Measurements from ENCODE around the gene CARD16.
A peak's percentile ranks its signal among the peaks of the same experiment; 100 is the strongest.
"Not testable (repeated sequence)": the region's sequence is repeated elsewhere in the genome, so short reads cannot be mapped to it uniquely, and the experiment has no call there.

CARD16 gene

GRCh38 chr11:105044557-105045524 is at the start of gene CARD16:
Gene CARD16 (minus strand): TSS chr11:105045335. CDS start chr11:105045297, 38 bp downstream.
- peak in 1 of 2 donors; percentile 24 for DNase-seq (ENCODE audit: low read depth in 2 of 2, low spot score in 1 of 2)

- DNase-seq (ENCODE audit: low read depth in 2 of 2, low spot score in 1 of 2) = no peak
Measured at GRCh38 chr11:105092256-105093239, 47.4 kb upstream of the CARD16 start.

DNA sequence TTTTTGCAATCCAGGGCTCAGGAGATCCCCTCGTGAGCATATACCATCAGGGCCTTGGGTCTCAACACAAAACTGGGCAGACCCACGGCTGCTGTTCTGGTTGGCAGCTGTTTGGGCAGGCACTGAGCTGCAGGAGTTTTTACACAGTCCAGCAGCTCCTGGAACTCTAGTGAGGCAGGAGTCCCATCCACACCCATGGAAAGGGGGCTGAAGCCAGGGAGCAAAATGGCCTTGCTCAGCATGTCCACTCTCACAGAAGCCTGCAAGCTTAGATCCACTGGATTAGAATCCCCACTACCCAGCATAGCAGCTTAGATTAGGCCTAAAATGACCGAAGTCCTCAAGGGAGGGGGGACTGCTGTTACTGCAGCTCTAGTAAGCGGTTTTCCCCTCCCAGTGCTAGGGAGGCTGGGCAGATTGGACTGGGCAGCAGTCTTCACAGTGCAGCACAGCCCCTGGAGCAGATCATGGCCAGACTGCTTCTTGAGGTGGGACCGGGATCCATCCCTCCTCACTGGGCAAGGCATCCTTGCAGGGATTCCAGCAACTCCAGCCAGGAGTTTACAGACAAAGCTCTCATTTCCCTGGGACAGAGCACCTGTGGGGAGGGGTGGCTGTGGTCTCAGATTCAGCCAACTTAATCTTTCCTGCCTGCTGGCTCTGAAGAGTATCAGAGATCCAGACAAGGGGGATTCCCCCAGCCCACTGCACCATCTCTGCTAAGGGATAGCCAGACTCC is 36.4 kb upstream of the CARD16 start:
- no peak for DNase-seq (ENCODE audit: low read depth in 2 of 2, low spot score in 1 of 2)

DNA sequence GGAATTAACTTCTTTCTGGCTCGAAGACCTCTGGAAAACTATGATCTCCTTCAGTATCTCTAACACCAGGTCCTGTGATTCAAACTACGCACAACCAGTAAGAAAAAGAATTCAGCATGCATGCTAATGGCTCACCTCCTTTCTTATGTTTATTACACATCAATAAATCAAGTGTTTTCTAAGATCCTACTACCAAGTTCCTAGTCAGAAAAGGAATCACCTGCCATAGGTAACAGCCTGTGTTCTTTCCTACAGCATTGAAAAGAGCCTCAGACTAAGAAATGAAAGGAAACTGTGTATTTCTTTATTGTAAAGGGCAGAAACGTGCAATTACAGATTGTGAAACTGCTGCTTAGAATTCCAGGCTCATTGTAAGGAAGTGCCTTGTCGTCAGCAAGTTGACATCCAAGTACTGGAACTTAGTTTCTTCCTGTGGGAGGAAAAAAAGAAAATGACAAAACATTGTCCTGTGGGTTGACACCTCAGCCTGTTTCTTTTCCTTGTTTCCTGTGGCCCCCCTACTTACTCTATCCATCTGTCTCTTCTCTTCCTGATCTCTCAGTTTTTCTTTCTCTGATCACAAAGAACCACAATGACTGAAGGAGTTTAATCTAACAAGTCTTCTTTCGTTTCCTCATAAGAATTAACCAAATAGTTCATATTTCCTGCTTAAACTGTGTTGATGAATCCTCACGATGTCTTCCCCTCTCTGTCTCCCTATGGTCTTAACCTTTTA is 35.2 kb upstream of the CARD16 start:
- not testable (repeated sequence) for DNase-seq (ENCODE audit: low read depth in 2 of 2, low spot score in 1 of 2)

DNA sequence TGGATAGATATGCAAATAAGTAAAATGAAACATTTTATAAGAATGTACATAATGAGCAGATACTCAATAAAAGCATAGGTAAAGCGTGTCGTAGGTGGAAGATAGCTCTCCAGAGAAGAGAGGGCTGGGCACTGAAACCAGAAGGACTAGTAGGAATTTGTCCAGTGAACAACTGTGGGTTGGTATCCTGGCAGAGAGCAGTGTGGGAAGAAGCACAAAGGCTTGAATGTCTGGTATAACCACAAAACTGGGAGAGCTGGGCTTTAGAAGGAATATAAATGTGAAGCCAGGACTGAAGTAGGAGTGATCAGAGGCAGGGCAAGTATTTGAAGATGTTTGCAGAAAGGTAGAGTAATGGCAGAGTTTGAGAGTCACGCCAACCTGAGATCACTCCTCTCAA is 33.1 kb upstream of the CARD16 start:
- DNase-seq (ENCODE audit: low read depth in 2 of 2, low spot score in 1 of 2) = no peak

DNA sequence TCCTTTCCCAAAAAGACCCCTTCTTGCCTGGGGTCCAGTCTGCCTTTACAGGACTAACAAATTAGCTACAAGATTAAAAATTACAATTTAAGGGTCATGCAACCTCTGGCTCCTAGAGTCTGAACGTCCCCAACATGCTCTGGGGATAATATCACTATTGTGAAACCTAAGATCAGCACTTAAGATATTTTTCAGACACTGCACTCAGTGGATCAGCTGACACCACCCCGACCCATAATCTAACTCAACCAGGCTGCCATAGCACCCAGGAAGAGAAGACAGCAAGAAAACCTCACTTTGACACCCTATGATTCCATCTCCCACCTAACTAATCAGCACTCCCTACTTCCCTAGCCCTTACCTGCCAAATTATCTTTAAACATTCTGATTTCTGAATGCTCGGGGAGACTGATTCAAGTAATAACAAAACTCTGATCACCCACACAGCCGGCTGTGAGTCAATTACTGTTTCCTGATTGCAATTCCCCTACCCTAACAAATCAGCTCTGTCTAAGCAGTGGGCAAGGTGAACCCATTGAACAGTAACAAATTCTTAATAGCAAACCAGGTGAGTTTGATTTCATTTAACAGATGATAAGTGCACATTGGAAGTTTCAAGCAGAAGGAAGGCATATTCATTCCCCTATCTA is 32.1 kb upstream of the CARD16 start:
- not testable (repeated sequence) for DNase-seq (ENCODE audit: low read depth in 2 of 2, low spot score in 1 of 2)

- DNase-seq (ENCODE audit: low read depth in 2 of 2, low spot score in 1 of 2) = no peak
Measured at GRCh38 chr11:105074166-105074530, 29.0 kb upstream of the CARD16 start.

DNA sequence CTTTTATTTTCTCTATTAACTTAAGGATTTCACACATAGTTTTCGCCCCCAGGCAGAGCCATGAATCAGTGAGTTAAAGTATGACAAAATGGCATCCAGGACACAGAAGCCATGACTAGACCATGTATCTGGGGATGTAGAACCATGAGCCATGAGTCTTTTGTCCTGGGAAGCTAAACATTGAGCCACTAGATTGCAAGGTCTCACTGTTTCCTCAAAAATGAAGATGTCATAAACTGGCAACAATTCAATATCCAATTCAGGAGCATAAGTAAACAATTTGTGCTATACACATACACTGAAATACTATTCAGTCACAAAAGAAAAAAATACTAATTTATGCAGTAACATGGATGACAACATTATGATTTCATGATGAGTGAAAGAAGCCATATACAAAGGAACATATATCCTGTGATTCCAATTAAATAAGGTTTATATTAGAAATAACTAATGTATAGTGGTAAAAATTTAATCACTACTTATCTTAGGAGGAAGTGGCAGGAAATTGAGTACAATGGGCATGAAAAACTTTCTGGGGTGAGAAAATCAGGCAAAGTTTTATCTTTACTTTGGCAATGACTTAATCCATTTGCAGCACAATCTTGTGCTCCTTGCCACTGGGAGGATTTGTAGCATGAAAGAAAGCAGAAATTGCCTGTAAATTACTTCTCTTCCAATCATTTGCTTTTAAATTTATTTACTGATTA is 28.5 kb upstream of the CARD16 start:
- no peak for DNase-seq (ENCODE audit: low read depth in 2 of 2, low spot score in 1 of 2)

DNA sequence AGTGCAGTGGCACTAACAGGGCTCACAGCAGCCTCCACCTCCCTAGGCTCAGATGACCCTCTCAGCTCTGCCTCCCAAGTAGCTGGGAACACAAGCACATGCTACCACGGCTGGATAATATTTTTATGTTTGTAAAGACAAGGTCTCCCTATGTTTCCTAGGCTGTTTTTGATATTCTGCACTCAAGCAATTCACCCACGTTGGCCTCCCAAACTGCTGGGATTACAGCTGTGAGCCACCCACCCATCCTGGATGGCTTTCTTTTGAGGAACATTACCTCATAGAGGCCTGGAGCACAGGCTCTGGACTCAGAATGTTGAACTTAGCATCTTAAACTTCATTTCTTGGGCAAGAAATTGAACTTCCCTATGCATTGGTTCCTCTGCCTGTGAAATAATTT is 26.9 kb upstream of the CARD16 start:
- DNase-seq (ENCODE audit: low read depth in 2 of 2, low spot score in 1 of 2) = not testable (repeated sequence)

DNA sequence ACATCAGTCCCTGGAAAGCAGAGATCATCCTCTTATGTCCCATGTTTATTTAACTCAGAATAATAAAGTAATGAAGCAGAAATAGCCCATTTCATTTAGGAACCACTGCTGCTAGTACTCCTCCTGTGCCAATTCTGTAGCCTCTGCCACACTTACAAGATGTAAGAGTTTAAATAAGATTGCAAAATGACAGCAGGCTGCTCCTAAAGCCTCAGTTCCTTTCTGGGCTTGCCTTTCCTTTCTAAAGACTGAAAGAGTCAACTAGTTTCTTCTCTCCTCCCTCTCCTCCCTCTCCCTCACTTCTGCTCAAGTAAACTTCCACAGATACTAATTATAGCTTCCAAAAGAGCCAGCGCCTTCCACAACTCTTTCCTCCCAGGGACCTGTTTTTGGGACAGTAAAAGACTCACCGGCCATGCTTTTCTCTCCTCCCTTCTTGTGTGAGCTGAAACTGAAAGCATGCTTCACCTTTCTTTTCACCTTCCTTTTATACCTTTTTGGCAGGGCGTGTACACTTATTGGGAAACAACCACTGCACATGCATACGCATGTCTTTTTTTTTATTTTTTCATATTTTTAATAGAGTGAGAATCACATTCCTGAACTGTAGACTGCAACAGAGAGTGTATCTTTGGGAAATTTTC is 26.1 kb upstream of the CARD16 start:
- no peak for DNase-seq (ENCODE audit: low read depth in 2 of 2, low spot score in 1 of 2)

DNA sequence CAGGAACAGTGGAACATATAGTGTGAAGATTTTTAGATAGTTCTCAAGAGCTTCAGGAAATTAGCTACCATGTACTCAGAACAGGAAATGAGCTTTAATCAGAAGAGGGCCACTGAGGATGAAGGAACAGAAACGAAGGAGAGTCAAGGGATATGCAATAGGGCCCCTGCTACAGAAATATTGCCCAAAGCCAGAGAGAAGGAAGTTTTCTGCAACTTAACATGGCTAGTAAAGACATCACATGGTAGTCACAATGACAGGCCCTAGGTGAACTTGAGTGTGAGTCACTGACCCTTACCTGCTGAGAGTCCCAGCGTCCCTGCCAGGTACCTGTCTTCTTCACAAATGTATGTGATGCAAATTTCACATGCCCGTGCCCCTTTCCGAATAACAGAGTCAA is 25.2 kb upstream of the CARD16 start:
- no peak for DNase-seq (ENCODE audit: low read depth in 2 of 2, low spot score in 1 of 2)

- not testable (repeated sequence) for DNase-seq (ENCODE audit: low read depth in 2 of 2, low spot score in 1 of 2)
Measured at GRCh38 chr11:105069749-105070148, 24.6 kb upstream of the CARD16 start.

- DNase-seq (ENCODE audit: low read depth in 2 of 2, low spot score in 1 of 2) = not testable (repeated sequence)
Measured at GRCh38 chr11:105063245-105063941, 18.3 kb upstream of the CARD16 start.

DNA sequence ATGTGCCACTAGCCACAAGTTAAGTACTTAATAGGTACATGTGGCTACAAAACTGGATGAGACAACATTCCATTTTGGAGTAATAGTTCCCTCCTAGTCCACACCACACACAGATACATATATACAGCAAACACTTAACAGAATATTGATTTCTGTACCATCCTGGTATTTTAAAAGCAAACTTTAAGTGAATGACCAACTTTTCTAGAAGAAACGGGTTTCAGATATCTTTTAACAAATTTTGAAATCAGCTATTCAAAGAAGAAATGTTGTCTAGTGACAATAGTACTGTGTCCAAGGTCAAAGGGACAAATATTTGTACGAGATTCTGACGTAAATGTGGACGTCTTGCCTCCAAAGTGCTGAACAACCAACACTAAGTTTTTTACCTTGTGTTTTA is 12.3 kb upstream of the CARD16 start:
- DNase-seq (ENCODE audit: low read depth in 2 of 2, low spot score in 1 of 2) = no peak

GRCh38 chr11:105056446-105056845 is 11.3 kb upstream of the CARD16 start:
- no peak for DNase-seq (ENCODE audit: low read depth in 2 of 2, low spot score in 1 of 2)

GRCh38 chr11:105054723-105055493 is 9.8 kb upstream of the CARD16 start:
- DNase-seq (ENCODE audit: low read depth in 2 of 2, low spot score in 1 of 2) = no peak

GRCh38 chr11:105052487-105052886 is 7.4 kb upstream of the CARD16 start:
- DNase-seq (ENCODE audit: low read depth in 2 of 2, low spot score in 1 of 2) = no peak
